ENCODE results near the gene NGF. TPM values are rescaled to one million over a fixed set of nuclear protein-coding genes. Genes with fewer than 3 reads are reported as not detected.
"Not testable (repeated sequence)": the region's sequence is repeated elsewhere in the genome, so short reads cannot be mapped to it uniquely, and the experiment has no call there.

NGF gene
- total RNA-seq (0.37 and 0.64 TPM in 2 replicates), polyA plus RNA-seq (0.60 and 2.6 TPM in 2 replicates)

DNA sequence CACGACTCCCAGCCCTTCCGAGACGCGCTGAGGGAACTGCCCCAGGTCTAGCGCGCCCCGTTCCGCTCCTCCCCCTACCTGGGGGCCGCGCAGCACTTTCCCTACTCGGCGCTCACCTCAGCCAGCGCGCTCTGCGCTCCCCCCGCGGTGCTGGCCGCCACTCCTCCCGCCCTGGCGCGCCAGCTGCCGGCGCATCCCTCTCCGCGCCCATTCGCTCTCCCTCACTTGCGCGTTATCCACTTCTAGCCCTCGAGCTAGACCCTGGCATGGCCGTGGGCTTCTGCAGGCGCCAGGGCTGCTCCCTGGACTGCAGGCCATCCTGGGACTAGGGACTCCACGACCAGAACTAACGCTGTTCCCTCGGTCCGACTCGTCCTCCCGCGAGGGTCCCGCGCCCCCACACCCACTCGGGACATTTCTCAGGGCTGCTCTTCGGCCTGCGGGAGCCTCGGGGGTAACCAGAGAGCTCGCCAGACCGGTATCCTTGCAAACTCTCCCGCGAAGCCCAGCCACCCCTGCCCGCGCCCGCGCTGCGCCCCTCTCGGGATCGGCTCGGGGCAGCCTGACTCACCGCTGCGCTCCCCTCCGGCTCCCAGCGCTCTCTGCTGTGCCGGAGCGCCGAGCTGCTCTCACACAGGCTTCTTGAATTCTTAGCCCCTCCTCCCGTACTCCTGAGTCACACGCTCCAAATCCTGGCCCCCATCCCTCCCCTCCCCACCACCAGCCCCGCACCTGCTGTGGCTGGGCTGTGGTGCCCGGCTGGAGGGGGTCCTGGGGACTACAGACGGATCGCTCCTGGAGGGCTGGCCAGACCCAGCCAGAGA lies at the start of gene NGF:
TSS of gene NGF (minus strand) at position 617 of the 824 bp plus-strand sequence. CDS start 51,454 bp downstream, outside the sequence.
- TF ChIP-seq EZH2phosphoT487 (IDR thresholded peaks at IDR 0.05; ENCODE audit: low read depth, severe bottlenecking, unreplicated experiment) (no peak), EZH2 (IDR thresholded peaks at IDR 0.05; ENCODE audit: borderline replicate concordance) (no peak)
- TF ChIP-seq, protein P1, sequence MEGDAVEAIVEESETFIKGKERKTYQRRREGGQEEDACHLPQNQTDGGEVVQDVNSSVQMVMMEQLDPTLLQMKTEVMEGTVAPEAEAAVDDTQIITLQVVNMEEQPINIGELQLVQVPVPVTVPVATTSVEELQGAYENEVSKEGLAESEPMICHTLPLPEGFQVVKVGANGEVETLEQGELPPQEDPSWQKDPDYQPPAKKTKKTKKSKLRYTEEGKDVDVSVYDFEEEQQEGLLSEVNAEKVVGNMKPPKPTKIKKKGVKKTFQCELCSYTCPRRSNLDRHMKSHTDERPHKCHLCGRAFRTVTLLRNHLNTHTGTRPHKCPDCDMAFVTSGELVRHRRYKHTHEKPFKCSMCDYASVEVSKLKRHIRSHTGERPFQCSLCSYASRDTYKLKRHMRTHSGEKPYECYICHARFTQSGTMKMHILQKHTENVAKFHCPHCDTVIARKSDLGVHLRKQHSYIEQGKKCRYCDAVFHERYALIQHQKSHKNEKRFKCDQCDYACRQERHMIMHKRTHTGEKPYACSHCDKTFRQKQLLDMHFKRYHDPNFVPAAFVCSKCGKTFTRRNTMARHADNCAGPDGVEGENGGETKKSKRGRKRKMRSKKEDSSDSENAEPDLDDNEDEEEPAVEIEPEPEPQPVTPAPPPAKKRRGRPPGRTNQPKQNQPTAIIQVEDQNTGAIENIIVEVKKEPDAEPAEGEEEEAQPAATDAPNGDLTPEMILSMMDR (IDR thresholded peaks at IDR 0.05; ENCODE audit: poor library complexity), result no peak
- peak within 1 kb of the TSS; percentile 67 for H3K4me3 ChIP-seq
- under 1% methylated on average over 38 of the region's 69 CpGs for whole genome bisulfite sequencing (ENCODE audit: low lambda C conversion rate, missing lambda C conversion rate)
- peak; percentile 76 for DNase-seq (ENCODE audit: low spot score)
- peaks cover 23% of the 10 kb centered on the region for H3K4me1 ChIP-seq (ENCODE audit: insufficient read depth)
- no peaks in the 10 kb centered on the region for H3K79me2 ChIP-seq
- no peak within 1 kb of the TSS for H3K27ac ChIP-seq
- peak within 1 kb of the TSS; percentile 100 for H3K4me2 ChIP-seq
- H3K9me2 ChIP-seq (replicated peaks; ENCODE audit: insufficient read depth), result no peaks in the 10 kb centered on the region
- H3K27me3 ChIP-seq, result peaks cover 22% of the 10 kb centered on the region
- H4K20me1 ChIP-seq (ENCODE audit: insufficient read depth, poor library complexity, severe bottlenecking), result no peaks in the 10 kb centered on the region
- H3K36me3 ChIP-seq (replicated peaks; ENCODE audit: insufficient read depth, low read depth), result no peaks in the 10 kb centered on the region
- no peaks in the 10 kb centered on the region for H3K9me3 ChIP-seq (ENCODE audit: low read depth)
- H2AFZ ChIP-seq, result peak within 1 kb of the TSS; percentile 51

DNA sequence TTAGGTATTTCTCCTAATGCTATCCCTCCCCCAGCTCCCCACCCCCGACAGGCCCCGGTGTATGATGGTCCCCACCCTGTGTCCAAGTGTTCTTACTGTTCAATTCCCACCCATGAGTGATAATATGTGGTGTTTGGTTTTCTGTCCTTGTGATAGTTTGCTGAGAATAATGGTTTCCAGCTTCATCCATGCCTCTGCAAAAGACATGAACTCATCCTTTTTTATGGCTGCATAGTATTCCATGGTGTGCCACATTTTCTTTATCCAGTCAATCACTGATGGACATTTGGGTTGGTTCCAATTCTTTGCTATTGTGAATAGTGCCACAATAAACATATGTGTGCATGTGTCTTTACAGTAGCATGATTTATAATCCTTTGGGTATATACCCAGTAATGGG lies 45.4 kb upstream of the NGF start:
- H3K27ac ChIP-seq; H3K9me2 ChIP-seq (replicated peaks; ENCODE audit: insufficient read depth); H3K4me1 ChIP-seq (ENCODE audit: insufficient read depth); H3K79me2 ChIP-seq; H2AFZ ChIP-seq; H3K4me3 ChIP-seq; H3K4me2 ChIP-seq; H3K9me3 ChIP-seq (ENCODE audit: low read depth); H3K36me3 ChIP-seq (replicated peaks; ENCODE audit: insufficient read depth, low read depth); H4K20me1 ChIP-seq (ENCODE audit: insufficient read depth, poor library complexity, severe bottlenecking); DNase-seq (ENCODE audit: low spot score); H3K27me3 ChIP-seq: not testable (repeated sequence)
- 94% methylated on average over 2 of the region's 2 CpGs for WGBS (ENCODE audit: low lambda C conversion rate, missing lambda C conversion rate)

DNA sequence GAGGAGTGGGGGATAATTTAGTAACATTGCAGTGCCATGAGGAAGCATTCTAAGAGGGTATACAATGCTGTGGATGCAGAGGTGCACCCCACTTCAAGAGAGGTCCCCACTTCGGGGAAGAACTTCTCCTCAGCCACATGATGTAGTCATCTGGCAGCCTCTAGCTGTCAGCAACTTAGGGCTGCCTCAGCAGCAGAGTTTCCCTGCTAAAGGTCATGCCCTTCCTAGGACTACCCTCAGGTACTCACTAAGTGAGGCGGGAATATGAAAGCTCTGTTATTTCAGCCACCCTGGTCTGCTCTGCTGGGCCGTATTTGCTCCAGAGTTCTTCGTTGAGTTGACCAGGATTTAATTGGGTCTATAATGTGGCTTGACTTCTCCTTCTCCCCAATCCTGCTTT lies 41.9 kb upstream of the NGF start:
- Histone ChIP-seq H2AFZ (no peak overlapping the region), H4K20me1 (ENCODE audit: insufficient read depth, poor library complexity, severe bottlenecking) (no peaks in the 10 kb centered on the region), H3K4me2 (no peak overlapping the region), H3K9me3 (ENCODE audit: low read depth) (no peaks in the 10 kb centered on the region), H3K79me2 (no peaks in the 10 kb centered on the region), H3K36me3 (replicated peaks; ENCODE audit: insufficient read depth, low read depth) (no peaks in the 10 kb centered on the region), H3K9me2 (replicated peaks; ENCODE audit: insufficient read depth) (no peaks in the 10 kb centered on the region), H3K27ac (no peak overlapping the region), H3K4me3 (no peak overlapping the region), H3K4me1 (ENCODE audit: insufficient read depth) (peaks cover 3% of the 10 kb centered on the region), H3K27me3 (no peaks in the 10 kb centered on the region)
- no peak for DNase-seq (ENCODE audit: low spot score)
- TF ChIP-seq, protein P1 (IDR thresholded peaks at IDR 0.05; ENCODE audit: poor library complexity), result no peak
- TF ChIP-seq EZH2 (IDR thresholded peaks at IDR 0.05; ENCODE audit: borderline replicate concordance), result no peak
- TF ChIP-seq EZH2phosphoT487 (IDR thresholded peaks at IDR 0.05; ENCODE audit: low read depth, severe bottlenecking, unreplicated experiment), result no peak
- 89% methylated on average over 4 of the region's 4 CpGs for WGBS (ENCODE audit: low lambda C conversion rate, missing lambda C conversion rate)

DNA sequence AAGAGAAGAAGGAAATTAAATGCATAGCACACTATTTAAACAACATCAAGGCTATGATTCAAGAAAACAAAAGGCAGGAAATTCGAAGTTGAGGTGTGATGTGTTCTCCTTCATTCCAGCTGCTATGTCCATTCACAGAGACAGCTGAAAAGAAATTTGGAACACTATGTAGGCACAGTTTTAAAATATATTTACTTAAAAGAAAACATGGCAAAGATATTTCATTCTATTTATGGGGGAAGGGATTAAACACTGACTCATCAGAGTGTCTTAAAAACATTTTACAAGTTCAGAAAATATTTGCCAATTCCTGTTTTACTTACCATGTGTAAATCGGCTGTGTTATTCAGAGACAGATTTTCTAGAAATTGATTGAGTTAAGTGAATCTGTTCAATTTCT lies 39.4 kb upstream of the NGF start:
- Histone ChIP-seq H3K27ac (no peak overlapping the region), H3K79me2 (no peaks in the 10 kb centered on the region), H3K36me3 (replicated peaks; ENCODE audit: insufficient read depth, low read depth) (no peaks in the 10 kb centered on the region), H2AFZ (no peak overlapping the region), H3K9me2 (replicated peaks; ENCODE audit: insufficient read depth) (no peaks in the 10 kb centered on the region), H3K4me3 (no peak overlapping the region), H4K20me1 (ENCODE audit: insufficient read depth, poor library complexity, severe bottlenecking) (no peaks in the 10 kb centered on the region), H3K9me3 (ENCODE audit: low read depth) (no peaks in the 10 kb centered on the region), H3K27me3 (no peaks in the 10 kb centered on the region), H3K4me1 (ENCODE audit: insufficient read depth) (peaks cover 3% of the 10 kb centered on the region), H3K4me2 (no peak overlapping the region)
- TF ChIP-seq, protein P1 (IDR thresholded peaks at IDR 0.05; ENCODE audit: poor library complexity), result no peak
- no peak for DNase-seq (ENCODE audit: low spot score)
- 60% methylated on average over 2 of the region's 2 CpGs for WGBS (ENCODE audit: low lambda C conversion rate, missing lambda C conversion rate)
